RWPE2 (cell line): ENCODE results near the gene TMEM221.

ENCODE experiments used
- ATAC-seq: fragments of 200-7000 bp; cut with Tn5 transposase; 3 replicates; pipeline ENCODE4 v1.9.1; 2021; ENCODE audit warnings: low read depth
- DNase-seq: peaks from one replicate; pipeline ENCODE4 v3.0.0-alpha.2; 2020; ENCODE audit warnings: low spot score
- H3K27ac ChIP-seq: fragments of 450-650 bp; 2 replicates; pipeline ENCODE4 v1.5.1; 2017; ENCODE audit warnings: mild to moderate bottlenecking; ENCODE audit not compliant: poor library complexity, severe bottlenecking
- H3K27me3 ChIP-seq: fragments of 250-450 bp; sonication (Bioruptor Pico); 2 replicates; pipeline ENCODE4 v1.5.1; 2021; ENCODE audit warnings: mild to moderate bottlenecking, moderate library complexity; ENCODE audit not compliant: insufficient read depth, poor library complexity, severe bottlenecking
- H3K36me3 ChIP-seq: fragments of 250-450 bp; sonication (Bioruptor Pico); 2 replicates; pipeline ENCODE4 v1.5.1; 2020; ENCODE audit warnings: low read depth, mild to moderate bottlenecking, moderate library complexity
- H3K4me1 ChIP-seq: fragments of 250-450 bp; sonication (Bioruptor Pico); 2 replicates; pipeline ENCODE4 v1.5.1; 2021; ENCODE audit warnings: mild to moderate bottlenecking, moderate library complexity; ENCODE audit not compliant: insufficient read depth, poor library complexity, severe bottlenecking
- H3K4me3 ChIP-seq: fragments of 250-450 bp; sonication (Bioruptor Pico); 2 replicates; pipeline ENCODE4 v1.5.1; 2021; ENCODE audit warnings: mild to moderate bottlenecking, moderate library complexity; ENCODE audit not compliant: severe bottlenecking
- H3K9me3 ChIP-seq: fragments of 250-450 bp; sonication (Bioruptor Pico); 2 replicates; pipeline ENCODE4 v1.5.1; 2021; ENCODE audit warnings: mild to moderate bottlenecking, moderate library complexity; ENCODE audit not compliant: severe bottlenecking
- TF ChIP-seq, protein P1 (sequence below): fragments of 450-650 bp; IDR thresholded peaks from one replicate; pipeline ENCODE4 v1.5.1; 2017; ENCODE audit warnings: mild to moderate bottlenecking, moderate library complexity; ENCODE audit not compliant: poor library complexity, severe bottlenecking

TMEM221 gene

DNA sequence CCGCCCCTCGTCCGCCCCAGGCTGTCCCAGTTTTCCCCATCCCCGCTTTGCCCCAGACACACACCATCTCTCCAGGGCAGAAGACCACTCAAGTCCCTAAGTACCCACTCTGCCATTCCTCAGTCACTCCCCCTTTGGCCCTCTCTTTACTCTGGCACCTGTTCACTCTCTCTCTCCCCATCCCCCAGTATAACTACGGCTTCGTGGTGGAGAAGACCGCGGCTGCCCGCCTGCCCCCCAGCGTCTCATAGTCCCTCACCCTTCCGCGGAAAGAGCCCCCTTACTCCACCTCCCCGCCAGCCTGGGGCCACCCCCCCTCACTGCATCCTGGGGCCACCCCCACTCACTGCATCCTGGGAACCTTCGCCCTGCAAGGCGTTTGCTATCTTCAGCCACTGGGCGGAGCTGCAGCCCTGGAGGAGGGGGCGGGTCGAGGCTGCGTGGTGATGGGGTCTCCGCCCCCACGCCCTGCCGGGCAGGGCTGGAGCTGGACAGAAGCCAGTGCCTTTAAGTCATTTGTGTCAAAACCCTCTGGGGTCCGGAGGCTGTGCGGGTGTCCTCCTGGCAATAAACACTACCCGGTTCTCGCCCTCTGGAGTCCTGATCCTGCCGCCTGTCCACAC lies 23.6 kb downstream of the TMEM221 start:
- no peaks in the 10 kb centered on the region for H3K27me3 ChIP-seq
- TF ChIP-seq, protein P1, sequence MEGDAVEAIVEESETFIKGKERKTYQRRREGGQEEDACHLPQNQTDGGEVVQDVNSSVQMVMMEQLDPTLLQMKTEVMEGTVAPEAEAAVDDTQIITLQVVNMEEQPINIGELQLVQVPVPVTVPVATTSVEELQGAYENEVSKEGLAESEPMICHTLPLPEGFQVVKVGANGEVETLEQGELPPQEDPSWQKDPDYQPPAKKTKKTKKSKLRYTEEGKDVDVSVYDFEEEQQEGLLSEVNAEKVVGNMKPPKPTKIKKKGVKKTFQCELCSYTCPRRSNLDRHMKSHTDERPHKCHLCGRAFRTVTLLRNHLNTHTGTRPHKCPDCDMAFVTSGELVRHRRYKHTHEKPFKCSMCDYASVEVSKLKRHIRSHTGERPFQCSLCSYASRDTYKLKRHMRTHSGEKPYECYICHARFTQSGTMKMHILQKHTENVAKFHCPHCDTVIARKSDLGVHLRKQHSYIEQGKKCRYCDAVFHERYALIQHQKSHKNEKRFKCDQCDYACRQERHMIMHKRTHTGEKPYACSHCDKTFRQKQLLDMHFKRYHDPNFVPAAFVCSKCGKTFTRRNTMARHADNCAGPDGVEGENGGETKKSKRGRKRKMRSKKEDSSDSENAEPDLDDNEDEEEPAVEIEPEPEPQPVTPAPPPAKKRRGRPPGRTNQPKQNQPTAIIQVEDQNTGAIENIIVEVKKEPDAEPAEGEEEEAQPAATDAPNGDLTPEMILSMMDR = peak; percentile 32
- no peak overlapping the region for H3K4me3 ChIP-seq
- peaks cover 22% of the 10 kb centered on the region for H3K36me3 ChIP-seq
- DNase-seq (no peak), ATAC-seq (peak; percentile 40; the same call in 1 of the 3 replicates)
- no peaks in the 10 kb centered on the region for H3K4me1 ChIP-seq
- no peak overlapping the region for H3K27ac ChIP-seq
- no peaks in the 10 kb centered on the region for H3K9me3 ChIP-seq

DNA sequence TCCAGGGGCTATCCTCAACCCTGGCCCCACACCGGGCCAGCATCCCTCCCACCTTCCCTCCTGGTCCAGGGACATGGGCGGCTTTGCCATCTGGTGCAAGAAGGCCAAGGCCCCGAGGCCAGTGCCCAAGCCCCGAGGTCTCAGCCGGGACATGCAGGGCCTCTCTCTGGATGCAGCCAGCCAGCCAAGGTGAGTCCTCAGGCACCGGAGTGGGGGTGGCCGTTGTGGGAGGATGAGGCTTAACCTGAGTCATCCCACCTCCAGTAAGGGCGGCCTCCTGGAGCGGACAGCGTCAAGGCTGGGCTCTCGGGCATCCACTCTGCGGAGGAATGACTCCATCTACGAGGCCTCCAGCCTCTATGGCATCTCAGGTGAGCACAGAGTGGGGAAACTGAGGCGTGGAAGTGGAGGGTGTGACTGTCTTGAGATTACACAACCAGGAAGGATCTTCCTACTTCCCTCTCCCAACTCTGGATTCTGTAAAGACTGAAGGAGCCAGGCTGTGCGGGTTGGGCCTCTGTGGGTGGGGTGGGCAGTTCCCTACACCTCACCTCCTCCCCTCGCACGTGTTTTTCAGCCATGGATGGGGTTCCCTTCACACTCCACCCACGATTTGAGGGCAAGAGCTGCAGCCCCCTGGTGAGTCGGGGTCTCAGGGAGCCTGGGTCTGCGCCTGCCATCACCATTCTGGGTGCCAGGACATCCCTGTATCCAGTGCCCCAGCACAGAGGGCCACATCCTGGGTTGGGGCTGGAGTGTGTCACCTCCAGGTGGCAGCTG lies 24.8 kb downstream of the TMEM221 start:
- no peak overlapping the region for H3K4me3 ChIP-seq
- no peak for ATAC-seq
- peaks cover 22% of the 10 kb centered on the region for H3K36me3 ChIP-seq
- no peaks in the 10 kb centered on the region for H3K27me3 ChIP-seq
- DNase-seq = no peak
- H3K27ac ChIP-seq = no peak overlapping the region
- TF ChIP-seq, protein P1 = no peak
- H3K4me1 ChIP-seq = no peaks in the 10 kb centered on the region
- no peaks in the 10 kb centered on the region for H3K9me3 ChIP-seq

DNA sequence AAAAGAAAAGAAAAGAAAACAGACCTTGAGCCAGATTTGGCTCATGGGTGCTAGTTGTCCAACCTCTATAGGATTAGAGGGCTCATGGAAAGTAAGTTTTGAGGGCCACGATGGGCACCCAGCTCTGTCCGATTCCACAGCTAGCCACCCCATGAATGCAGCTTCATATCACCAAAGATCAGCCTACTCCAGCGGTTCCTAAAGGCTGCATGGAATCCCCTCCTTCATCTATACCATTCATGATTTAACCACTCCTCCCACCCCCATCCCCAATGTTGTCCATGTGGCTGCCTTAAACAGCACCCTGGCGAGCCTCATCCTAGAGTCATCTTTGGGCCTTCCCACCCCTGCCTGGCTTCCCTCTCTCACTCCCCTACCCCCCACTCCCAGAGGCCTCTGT lies 26.5 kb downstream of the TMEM221 start:
- H3K27ac ChIP-seq = no peak overlapping the region

DNA sequence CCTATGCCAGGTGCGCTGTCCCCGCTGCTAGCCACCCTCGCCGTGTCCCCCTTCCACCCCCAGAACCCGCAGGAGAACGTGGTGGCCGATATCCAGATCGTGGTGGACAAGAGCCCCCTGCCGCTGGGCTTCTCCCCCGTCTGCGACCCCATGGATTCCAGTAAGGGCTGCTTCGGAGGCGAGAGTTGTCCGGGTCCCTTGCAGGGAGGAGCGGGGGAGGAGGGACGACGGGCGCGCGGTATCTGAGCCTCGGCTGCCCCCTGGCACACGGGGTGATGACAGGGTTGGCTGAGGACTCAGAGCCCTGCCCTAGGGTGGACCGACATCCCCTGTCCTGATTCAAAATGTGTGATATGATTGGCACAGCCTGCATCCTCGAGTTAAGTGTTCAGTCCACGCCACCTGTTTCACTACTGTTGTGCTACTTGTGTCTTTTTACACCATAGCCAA lies 28.0 kb downstream of the TMEM221 start:
- peak; percentile 47; the same call in 1 of the 3 replicates for ATAC-seq
- DNase-seq = no peak
- Histone ChIP-seq H3K4me3 (peak overlapping the region; percentile 63), H3K4me1 (no peaks in the 10 kb centered on the region), H3K27ac (peak overlapping the region; percentile 50), H3K36me3 (peaks cover 22% of the 10 kb centered on the region), H3K27me3 (no peaks in the 10 kb centered on the region), H3K9me3 (no peaks in the 10 kb centered on the region)
- TF ChIP-seq, protein P1 = peak; percentile 33

More for the DNA sequence above, 26.5 kb downstream of the TMEM221 start:
- peaks cover 22% of the 10 kb centered on the region for H3K36me3 ChIP-seq
- no peaks in the 10 kb centered on the region for H3K27me3 ChIP-seq
- DNase-seq (no peak), ATAC-seq (no peak)
- TF ChIP-seq, protein P1 = no peak
- H3K4me3 ChIP-seq = no peak overlapping the region
- no peaks in the 10 kb centered on the region for H3K4me1 ChIP-seq
- no peaks in the 10 kb centered on the region for H3K9me3 ChIP-seq
